B cell (primary cell): ENCODE measurements around the gene TMUB2. TPM values are rescaled to one million over a fixed set of nuclear protein-coding genes. Genes with fewer than 3 reads are reported as not detected.

Source experiments
- ATAC-seq: fragments of 200-7000 bp; cut with Tn5 transposase; one replicate; pipeline ENCODE4 v1.10.0; 2021; ENCODE audit warnings: low read depth, mild to moderate bottlenecking, moderate number of reproducible peaks, moderate library complexity
- CTCF ChIA-PET: fragments of 350-600 bp; sonication (Branson Sonifier 250); formaldehyde crosslinking; loops from one replicate; lab custom pipeline; 2021; ENCODE audit warnings: antibody characterized with exemption, inconsistent platforms; lab: Charles Lee
- POLR2A ChIA-PET: fragments of 350-600 bp; sonication (Branson Sonifier 250); formaldehyde crosslinking; loops from one replicate; lab custom pipeline; 2021; ENCODE audit warnings: antibody characterized with exemption; lab: Charles Lee
- DNase-seq: peaks from one replicate; pipeline ENCODE4 v3.0.0; 2013
- H2AFZ ChIP-seq: 2 replicates; pipeline ENCODE4 v1.6.1; 2012; ENCODE audit warnings: mild to moderate bottlenecking, low read depth, low read length; ENCODE audit not compliant: insufficient read depth, poor library complexity, severe bottlenecking
- H3K27ac ChIP-seq, 2 donors: 1 replicate in 1 of 2; 2 replicates in 1 of 2; pipeline ENCODE4 v1.5.1; 2012 to 2013; ENCODE audit warnings: low read length in 2 of 2, mild to moderate bottlenecking in 2 of 2, moderate library complexity in 1 of 2
- H3K27me3 ChIP-seq, 4 experiments: fragments of 200-600 bp in 1 of 4; sonication (generic) in 1 of 4; replicated peaks in 1 of 4; 1 replicate in 2 of 4; 2 replicates in 2 of 4; pipeline versions ENCODE4 v1.6.1 to v1.7.0; 2013 to 2016; ENCODE audit warnings: low read length in 3 of 4, mild to moderate bottlenecking in 2 of 4, mixed read lengths in 1 of 4, moderate library complexity in 1 of 4; ENCODE audit not compliant: insufficient read depth in 4 of 4, control insufficient read depth in 3 of 4; ENCODE audit errors: control extremely low read depth in 1 of 4
- H3K36me3 ChIP-seq, 2 experiments: replicated peaks in 1 of 2; 1 replicate in 1 of 2; 2 replicates in 1 of 2; pipeline versions ENCODE4 v1.6.1 to v1.7.1; 2013; ENCODE audit warnings: low read length in 1 of 2; ENCODE audit not compliant: insufficient read depth in 2 of 2, control insufficient read depth in 1 of 2; ENCODE audit errors: control extremely low read depth in 1 of 2, extremely low read depth in 1 of 2
- H3K4me1 ChIP-seq, 2 donors: fragments of 200-600 bp in 1 of 2; sonication (generic) in 1 of 2; 1 replicate in 1 of 2; 2 replicates in 1 of 2; pipeline versions ENCODE4 v1.5.1 to v1.6.1; 2013 to 2017; ENCODE audit warnings: low read length in 2 of 2; ENCODE audit not compliant: control insufficient read depth in 2 of 2, insufficient read depth in 2 of 2
- H3K4me2 ChIP-seq: replicated peaks from 2 replicates; pipeline ENCODE3; 2012; ENCODE audit warnings: mild to moderate bottlenecking, low read depth, low read length; ENCODE audit not compliant: poor library complexity, severe bottlenecking
- H3K4me3 ChIP-seq, 5 experiments: fragments of 200-600 bp in 1 of 5; sonication (generic) in 1 of 5; 1 replicate in 3 of 5; 2 replicates in 2 of 5; pipeline versions ENCODE4 v1.5.1 to v1.7.0; 2011 to 2016; ENCODE audit warnings: low read length in 4 of 5, mild to moderate bottlenecking in 4 of 5, low read depth in 2 of 5, control low read depth in 1 of 5, moderate library complexity in 1 of 5; ENCODE audit not compliant: insufficient read depth in 1 of 5; ENCODE audit errors: control extremely low read depth in 1 of 5, extremely low read depth in 1 of 5
- H3K79me2 ChIP-seq: fragments of 200-600 bp; sonication (generic); one replicate; pipeline ENCODE4 v1.6.0; 2016; ENCODE audit warnings: low read length; ENCODE audit not compliant: control insufficient read depth, insufficient read depth
- H3K9ac ChIP-seq: fragments of 200-600 bp; sonication (generic); 2 replicates; pipeline ENCODE4 v1.6.1; 2017; ENCODE audit warnings: mild to moderate bottlenecking, low read length, moderate library complexity
- H3K9me3 ChIP-seq, 3 donors: one replicate each; pipeline versions ENCODE4 v1.6.1 to v1.7.1; 2013; ENCODE audit warnings: low read length in 2 of 3; ENCODE audit not compliant: control insufficient read depth in 2 of 3, insufficient read depth in 1 of 3; ENCODE audit errors: control extremely low read depth in 1 of 3
- H4K20me1 ChIP-seq: 2 replicates; pipeline ENCODE4 v1.6.0; 2012; ENCODE audit warnings: mild to moderate bottlenecking, low read length; ENCODE audit not compliant: insufficient read depth, control insufficient read depth, poor library complexity, severe bottlenecking
- H3K27ac Mint-ChIP-seq: one replicate; pipeline ENCODE4 v1.8.0; 2021; ENCODE audit warnings: mixed read lengths
- H3K27me3 Mint-ChIP-seq: one replicate; pipeline ENCODE4 v1.8.0; 2021; ENCODE audit warnings: mixed read lengths
- H3K4me1 Mint-ChIP-seq: one replicate; pipeline ENCODE4 v1.8.0; 2021; ENCODE audit warnings: mixed read lengths
- H3K4me3 Mint-ChIP-seq: one replicate; pipeline ENCODE4 v1.8.0; 2021; ENCODE audit warnings: mixed read lengths
- H3K9me3 Mint-ChIP-seq: one replicate; pipeline ENCODE4 v1.8.0; 2022; ENCODE audit warnings: mixed read lengths; ENCODE audit not compliant: insufficient read depth
- EZH2 ChIP-seq: IDR thresholded peaks from 2 replicates; pipeline ENCODE4 v1.6.1; 2012; ENCODE audit warnings: borderline replicate concordance, low read depth, mild to moderate bottlenecking, moderate library complexity, low read length; ENCODE audit not compliant: insufficient read depth, poor library complexity, severe bottlenecking
- WGBS: methylation state at CpG from one replicate; pipeline ENCODE4 v1.1.5; 2013; ENCODE audit warnings: missing lambda C conversion rate; ENCODE audit not compliant: insufficient coverage; 5-methylcytosine and 5-hydroxymethylcytosine counted together
- intact Hi-C: fragments of 100-400 bp; cut with micrococcal nuclease; formaldehyde crosslinking; loops from one replicate; pipeline ENCODE4 v1.10.0; 2022
- polyA plus RNA-seq: library from polyadenylated mRNA; depleted of rRNA; stranded (reverse); fragments of >200 nt; gene quantifications from 2 replicates; pipeline ENCODE4 v1.2.3, GENCODE V29; 2012
- total RNA-seq, 2 donors: library from RNA; stranded (reverse); fragments of 120-200 nt in 1 of 2; gene quantifications; 1 replicate in 1 of 2; 2 replicates in 1 of 2; pipeline versions ENCODE4 v1.2.3 to v1.2.4, GENCODE V29; 2013 to 2022
- TF ChIP-seq, protein P1 (sequence below): fragments of 200-600 bp; IDR thresholded peaks from one replicate; pipeline ENCODE4 v1.8.0; 2022; ENCODE audit warnings: antibody characterized with exemption, mild to moderate bottlenecking

The TMUB2 gene
- total and polyA plus RNA-seq, 2 donors (not counting 1 experiment from before 2014, with no cell fraction given) = 52.3 to 114 TPM

DNA sequence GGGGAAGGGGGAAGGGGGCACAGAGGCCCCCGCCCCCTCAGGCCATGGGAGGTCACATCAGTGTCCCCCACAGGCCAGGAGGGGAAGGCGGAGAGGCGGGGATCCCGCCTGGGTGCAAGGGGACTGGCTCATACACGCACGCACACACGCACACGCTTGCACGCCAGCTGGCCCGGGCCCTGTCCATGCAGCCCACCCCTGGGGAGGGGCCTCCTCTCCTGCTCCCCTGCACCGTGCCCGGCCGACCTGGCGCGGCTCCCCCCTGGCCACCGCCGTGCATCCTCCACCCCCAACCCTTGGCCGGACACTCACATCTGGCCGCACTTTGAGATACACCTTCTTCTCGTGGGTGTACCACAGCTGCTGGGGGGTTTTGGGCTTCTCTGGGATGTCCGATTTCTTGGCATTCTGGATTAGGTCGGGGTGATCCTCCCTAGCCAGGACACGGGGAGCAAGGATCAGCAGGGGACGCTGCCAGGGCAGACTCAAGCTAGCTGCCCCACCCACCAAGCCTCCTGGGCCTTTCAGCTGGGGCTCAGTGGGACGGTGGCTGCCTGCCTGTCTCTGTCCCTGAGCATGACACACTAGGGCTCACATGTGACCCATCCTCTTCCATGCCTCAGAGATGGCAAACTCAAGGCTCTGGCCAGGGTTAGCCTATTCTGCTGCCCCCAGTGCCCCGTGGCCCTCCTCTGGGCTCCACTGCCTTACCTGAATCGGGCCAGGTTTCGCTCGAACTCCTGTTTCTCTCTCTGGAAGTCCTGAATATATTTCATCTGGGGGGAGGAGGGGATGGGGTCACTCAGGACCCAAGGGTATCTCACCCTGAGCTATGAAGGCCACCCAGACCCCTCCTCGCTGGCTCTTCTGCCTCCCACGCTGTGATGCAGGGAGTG lies 26.0 kb downstream of the TMUB2 start:
- Histone ChIP-seq H3K27me3 (no peaks in the 10 kb centered on the region), H3K4me1 (peaks cover 51 to 71% of the 10 kb centered on the region in 2 donors), H3K4me2 (no peak overlapping the region), H3K27ac (peak overlapping the region in 1 of 2 donors; percentile 89), H4K20me1 (peaks cover 34% of the 10 kb centered on the region), H2AFZ (no peak overlapping the region), H3K9me3 (no peaks in the 10 kb centered on the region), H3K9ac (no peak overlapping the region), H3K4me3 (no peak overlapping the region), H3K36me3 (peaks cover 2 to 68% of the 10 kb centered on the region in 2 experiments), H3K79me2 (peaks cover 84% of the 10 kb centered on the region)
- Mint-ChIP-seq H3K4me1 (peaks cover 64% of the 10 kb centered on the region), H3K27ac (peak overlapping the region; percentile 98), H3K4me3 (no peak overlapping the region), H3K27me3 (no peaks in the 10 kb centered on the region), H3K9me3 (no peaks in the 10 kb centered on the region)
- TF ChIP-seq, protein P1, sequence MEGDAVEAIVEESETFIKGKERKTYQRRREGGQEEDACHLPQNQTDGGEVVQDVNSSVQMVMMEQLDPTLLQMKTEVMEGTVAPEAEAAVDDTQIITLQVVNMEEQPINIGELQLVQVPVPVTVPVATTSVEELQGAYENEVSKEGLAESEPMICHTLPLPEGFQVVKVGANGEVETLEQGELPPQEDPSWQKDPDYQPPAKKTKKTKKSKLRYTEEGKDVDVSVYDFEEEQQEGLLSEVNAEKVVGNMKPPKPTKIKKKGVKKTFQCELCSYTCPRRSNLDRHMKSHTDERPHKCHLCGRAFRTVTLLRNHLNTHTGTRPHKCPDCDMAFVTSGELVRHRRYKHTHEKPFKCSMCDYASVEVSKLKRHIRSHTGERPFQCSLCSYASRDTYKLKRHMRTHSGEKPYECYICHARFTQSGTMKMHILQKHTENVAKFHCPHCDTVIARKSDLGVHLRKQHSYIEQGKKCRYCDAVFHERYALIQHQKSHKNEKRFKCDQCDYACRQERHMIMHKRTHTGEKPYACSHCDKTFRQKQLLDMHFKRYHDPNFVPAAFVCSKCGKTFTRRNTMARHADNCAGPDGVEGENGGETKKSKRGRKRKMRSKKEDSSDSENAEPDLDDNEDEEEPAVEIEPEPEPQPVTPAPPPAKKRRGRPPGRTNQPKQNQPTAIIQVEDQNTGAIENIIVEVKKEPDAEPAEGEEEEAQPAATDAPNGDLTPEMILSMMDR = no peak
- no peak for TF ChIP-seq EZH2
- ChIA-PET POLR2A (interaction anchor here (0.6 to 3.4 kb wide), 2 partner anchors 8 to 141 kb away, joined by 3 to 35 read pairs; partner anchors contain the start of gene UBTF), CTCF (interaction anchor here (3.3 to 6.2 kb wide), 4 partner anchors 8 to 140 kb away, joined by 38 to 98 read pairs (median 64); partner anchors contain the start of genes GRN and UBTF)
- intact Hi-C loops = no loop called here
- ATAC-seq = no peak
- DNase-seq = no peak
- 93% methylated on average over 19 of the region's 31 CpGs for WGBS
